Measurements from ENCODE around the gene ALG1L2. TPM values are rescaled to one million over a fixed set of nuclear protein-coding genes. Genes with fewer than 3 reads are reported as not detected.
"Not testable (repeated sequence)": the region's sequence is repeated elsewhere in the genome, so short reads cannot be mapped to it uniquely, and the experiment has no call there.

Gene ALG1L2
- polyA plus RNA-seq, 2 donors = not detected

DNA sequence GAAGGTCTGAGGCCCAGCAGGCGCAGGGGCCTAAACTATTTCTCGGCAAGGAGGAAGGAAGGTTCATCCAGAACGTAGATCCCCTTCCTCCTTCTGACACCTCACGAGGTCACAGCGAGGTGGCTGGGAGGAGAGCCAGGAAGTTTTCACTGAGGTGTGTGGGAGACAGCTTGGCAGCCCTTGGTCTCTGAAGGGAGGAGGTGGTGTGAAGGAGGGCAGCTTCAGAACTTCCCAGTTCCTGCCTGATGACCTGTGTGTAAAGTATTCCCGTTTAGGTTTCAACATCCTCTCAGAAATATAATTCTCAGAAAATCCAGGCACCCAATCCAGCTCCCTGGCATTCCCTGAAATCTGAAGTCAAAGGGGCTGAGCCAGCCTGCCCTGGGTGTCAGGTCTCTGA is 22.9 kb upstream of the ALG1L2 start:
- WGBS, 2 donors = 22 to 30% methylated on average over 2 to 6 of the region's 6 CpGs
- H3K36me3 ChIP-seq (ENCODE audit: control insufficient read depth in 2 of 2, insufficient read depth in 2 of 2, low read length in 1 of 2); H3K27me3 ChIP-seq (ENCODE audit: control insufficient read depth in 1 of 2, insufficient read depth in 2 of 2, low read length in 2 of 2); H3K4me3 ChIP-seq (ENCODE audit: low read depth in 1 of 2, low read length in 2 of 2); H3K4me1 ChIP-seq (ENCODE audit: control insufficient read depth in 2 of 2, insufficient read depth in 2 of 2, low read length in 1 of 2); H3K9me3 ChIP-seq (ENCODE audit: control insufficient read depth in 2 of 2, insufficient read depth in 1 of 2, low read depth in 1 of 2, low read length in 1 of 2); H3K27ac ChIP-seq (ENCODE audit: low read depth in 2 of 2, low read length in 1 of 2): not testable (repeated sequence)

DNA sequence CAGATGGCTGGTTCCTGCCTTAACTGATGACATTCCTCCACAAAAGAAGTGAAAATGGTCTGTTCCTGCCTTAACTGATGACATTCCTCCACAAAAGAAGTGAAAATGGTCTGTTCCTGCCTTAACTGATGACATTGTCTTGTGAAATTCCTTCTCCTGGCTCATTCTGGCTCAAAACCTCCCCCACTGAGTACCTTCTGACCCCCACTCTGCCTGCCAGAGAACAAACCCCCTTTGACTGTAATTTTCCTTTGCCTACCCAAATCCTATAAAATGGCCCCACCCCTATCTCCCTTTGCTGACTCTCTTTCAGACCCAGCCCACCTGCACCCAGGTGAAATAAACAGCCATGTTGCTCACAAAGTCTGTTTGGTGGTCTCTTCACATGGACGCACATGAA is 22.5 kb upstream of the ALG1L2 start:
- not testable (repeated sequence) for H3K9me3 ChIP-seq (ENCODE audit: control insufficient read depth in 2 of 2, insufficient read depth in 1 of 2, low read depth in 1 of 2, low read length in 1 of 2); H3K36me3 ChIP-seq (ENCODE audit: control insufficient read depth in 2 of 2, insufficient read depth in 2 of 2, low read length in 1 of 2)

DNA sequence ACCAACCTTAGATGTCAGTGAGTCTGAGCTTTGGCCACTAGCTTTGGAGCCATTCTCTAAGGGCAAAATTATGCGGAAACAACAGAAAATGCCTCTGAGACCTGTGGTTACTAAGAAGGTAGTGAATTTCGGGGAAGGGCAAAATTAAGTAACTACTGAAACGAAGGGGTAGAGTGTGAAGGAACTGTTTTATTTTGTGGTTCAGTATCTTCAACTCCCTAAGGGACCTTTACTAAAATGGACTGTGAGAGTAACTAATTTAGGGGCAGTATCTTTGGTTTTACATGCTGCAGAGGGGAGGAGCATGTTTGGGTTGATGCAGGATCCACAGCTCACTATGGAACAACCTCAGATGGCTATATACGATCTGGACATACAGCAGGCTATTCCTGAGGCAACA is 8.0 kb upstream of the ALG1L2 start:
- 82 to 83% methylated on average over 2 to 4 of the region's 4 CpGs for WGBS, 2 donors

More for the DNA sequence above, 22.5 kb upstream of the ALG1L2 start:
- not testable (repeated sequence) for H3K4me3 ChIP-seq (ENCODE audit: low read depth in 1 of 2, low read length in 2 of 2); H3K27me3 ChIP-seq (ENCODE audit: control insufficient read depth in 1 of 2, insufficient read depth in 2 of 2, low read length in 2 of 2); H3K27ac ChIP-seq (ENCODE audit: low read depth in 2 of 2, low read length in 1 of 2); H3K4me1 ChIP-seq (ENCODE audit: control insufficient read depth in 2 of 2, insufficient read depth in 2 of 2, low read length in 1 of 2)
- 96% methylated on average over 1 of the region's 1 CpG; no CpG with 5 or more reads in 1 of the 2 donors for WGBS, 2 donors

DNA sequence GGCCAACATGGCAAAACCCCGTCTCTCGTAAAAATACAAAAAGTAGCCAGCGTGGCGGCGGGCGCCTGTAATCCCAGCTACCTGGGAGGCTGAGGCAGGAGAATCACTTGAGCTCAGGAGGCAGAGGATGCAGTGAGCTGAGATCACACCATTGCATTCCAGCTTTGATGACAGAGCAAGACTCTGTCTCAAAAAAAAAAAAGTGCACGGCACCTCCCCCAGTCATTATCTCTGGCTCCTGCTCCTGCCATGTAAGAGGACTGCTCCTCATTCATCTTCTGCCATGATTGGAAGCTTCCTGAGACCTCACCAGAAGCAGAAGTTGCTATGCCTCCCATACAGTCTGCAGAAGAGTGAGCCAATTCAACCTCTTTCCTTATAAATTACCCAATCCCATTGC is 4.0 kb upstream of the ALG1L2 start:
- 92% methylated on average over 7 of the region's 7 CpGs; no CpG with 5 or more reads in 1 of the 2 donors for WGBS, 2 donors
- no peaks in the 10 kb centered on the region for H3K27me3 ChIP-seq (ENCODE audit: control insufficient read depth in 1 of 2, insufficient read depth in 2 of 2, low read length in 2 of 2)
- no peaks in the 10 kb centered on the region for H3K9me3 ChIP-seq (ENCODE audit: control insufficient read depth in 2 of 2, insufficient read depth in 1 of 2, low read depth in 1 of 2, low read length in 1 of 2)
- no peak overlapping the region for H3K27ac ChIP-seq (ENCODE audit: low read depth in 2 of 2, low read length in 1 of 2)
- H3K36me3 ChIP-seq (ENCODE audit: control insufficient read depth in 2 of 2, insufficient read depth in 2 of 2, low read length in 1 of 2) = no peaks in the 10 kb centered on the region
- H3K4me1 ChIP-seq (ENCODE audit: control insufficient read depth in 2 of 2, insufficient read depth in 2 of 2, low read length in 1 of 2) = no peaks in the 10 kb centered on the region
- no peak overlapping the region for H3K4me3 ChIP-seq (ENCODE audit: low read depth in 1 of 2, low read length in 2 of 2)

More for the DNA sequence above, 8.0 kb upstream of the ALG1L2 start:
- Histone ChIP-seq H3K27me3 (ENCODE audit: control insufficient read depth in 1 of 2, insufficient read depth in 2 of 2, low read length in 2 of 2) (no peaks in the 10 kb centered on the region), H3K9me3 (ENCODE audit: control insufficient read depth in 2 of 2, insufficient read depth in 1 of 2, low read depth in 1 of 2, low read length in 1 of 2) (no peaks in the 10 kb centered on the region), H3K27ac (ENCODE audit: low read depth in 2 of 2, low read length in 1 of 2) (no peak overlapping the region), H3K36me3 (ENCODE audit: control insufficient read depth in 2 of 2, insufficient read depth in 2 of 2, low read length in 1 of 2) (no peaks in the 10 kb centered on the region), H3K4me3 (ENCODE audit: low read depth in 1 of 2, low read length in 2 of 2) (no peak overlapping the region), H3K4me1 (ENCODE audit: control insufficient read depth in 2 of 2, insufficient read depth in 2 of 2, low read length in 1 of 2) (no peaks in the 10 kb centered on the region)

DNA sequence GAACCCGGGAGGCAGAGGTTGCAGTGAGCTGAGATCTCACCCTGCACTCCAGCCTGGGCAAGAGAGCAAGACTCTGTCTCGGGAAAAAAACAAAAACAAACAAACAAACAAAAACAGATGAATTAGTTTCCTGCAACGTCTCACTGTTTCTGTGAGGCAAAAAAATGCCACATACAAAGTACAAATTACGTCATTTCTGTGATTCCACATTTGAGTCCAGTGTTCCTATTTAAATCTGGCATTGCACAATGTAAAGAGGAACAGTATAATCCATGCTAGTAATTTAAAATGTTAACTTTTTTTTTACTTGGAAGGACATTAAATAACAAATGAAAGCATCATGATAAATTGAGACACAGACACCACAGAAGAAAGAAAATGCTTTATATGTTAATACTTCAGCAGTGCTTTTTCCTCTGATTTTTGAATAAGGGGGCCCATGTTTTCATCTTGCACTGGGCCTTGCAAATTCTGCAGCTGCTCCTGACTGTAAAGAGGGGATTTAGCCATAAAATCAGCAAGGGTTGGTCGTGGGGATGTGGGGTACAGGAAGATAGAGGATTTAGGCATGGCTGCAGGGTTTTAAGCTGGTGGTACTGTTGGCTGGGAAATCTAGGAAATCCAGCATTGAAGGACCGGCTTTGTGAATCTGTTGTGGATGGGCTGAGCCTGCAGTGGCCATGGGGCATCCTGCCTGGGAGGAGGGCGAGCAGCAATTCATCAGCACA is 1.9 kb downstream of the ALG1L2 start:
- H3K4me3 ChIP-seq (ENCODE audit: low read depth in 1 of 2, low read length in 2 of 2); H3K4me1 ChIP-seq (ENCODE audit: control insufficient read depth in 2 of 2, insufficient read depth in 2 of 2, low read length in 1 of 2); H3K27me3 ChIP-seq (ENCODE audit: control insufficient read depth in 1 of 2, insufficient read depth in 2 of 2, low read length in 2 of 2); H3K9me3 ChIP-seq (ENCODE audit: control insufficient read depth in 2 of 2, insufficient read depth in 1 of 2, low read depth in 1 of 2, low read length in 1 of 2); H3K27ac ChIP-seq (ENCODE audit: low read depth in 2 of 2, low read length in 1 of 2); H3K36me3 ChIP-seq (ENCODE audit: control insufficient read depth in 2 of 2, insufficient read depth in 2 of 2, low read length in 1 of 2): not testable (repeated sequence)
- WGBS, 2 donors = 67 to 74% methylated on average over 7 of the region's 7 CpGs

DNA sequence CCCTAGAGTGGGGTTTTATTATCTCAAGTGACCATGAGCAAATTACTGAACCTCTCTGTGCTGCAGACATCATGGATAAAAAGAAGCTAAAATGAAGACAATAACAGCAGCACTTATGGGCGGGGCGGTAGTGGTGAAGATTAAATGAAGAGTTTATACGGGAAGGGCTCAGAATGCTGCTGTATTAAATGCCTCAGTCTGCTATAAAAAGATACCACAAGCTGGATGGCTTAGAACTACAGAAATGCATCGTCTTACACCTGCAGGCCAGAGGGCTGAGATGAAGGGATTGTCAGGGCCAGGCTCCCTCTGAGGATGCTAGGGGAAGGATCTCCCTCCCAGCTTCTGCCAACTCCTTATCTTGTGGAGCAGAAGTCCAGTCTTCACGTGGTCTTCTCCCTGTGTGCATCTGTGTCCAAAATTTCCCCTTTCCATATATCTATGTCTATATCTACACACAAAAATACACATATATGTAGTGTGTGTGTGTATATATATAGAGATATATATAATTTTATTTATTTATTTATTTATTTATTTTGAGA is 2.9 kb downstream of the ALG1L2 start:
- H3K4me1 ChIP-seq (ENCODE audit: control insufficient read depth in 2 of 2, insufficient read depth in 2 of 2, low read length in 1 of 2) = no peaks in the 10 kb centered on the region
- no peak overlapping the region for H3K27ac ChIP-seq (ENCODE audit: low read depth in 2 of 2, low read length in 1 of 2)
- no peaks in the 10 kb centered on the region for H3K9me3 ChIP-seq (ENCODE audit: control insufficient read depth in 2 of 2, insufficient read depth in 1 of 2, low read depth in 1 of 2, low read length in 1 of 2)
- no peaks in the 10 kb centered on the region for H3K27me3 ChIP-seq (ENCODE audit: control insufficient read depth in 1 of 2, insufficient read depth in 2 of 2, low read length in 2 of 2)
- WGBS, 2 donors = 40 to 50% methylated on average over 1 to 5 of the region's 5 CpGs
- H3K36me3 ChIP-seq (ENCODE audit: control insufficient read depth in 2 of 2, insufficient read depth in 2 of 2, low read length in 1 of 2) = no peaks in the 10 kb centered on the region
- no peak overlapping the region for H3K4me3 ChIP-seq (ENCODE audit: low read depth in 1 of 2, low read length in 2 of 2)

DNA sequence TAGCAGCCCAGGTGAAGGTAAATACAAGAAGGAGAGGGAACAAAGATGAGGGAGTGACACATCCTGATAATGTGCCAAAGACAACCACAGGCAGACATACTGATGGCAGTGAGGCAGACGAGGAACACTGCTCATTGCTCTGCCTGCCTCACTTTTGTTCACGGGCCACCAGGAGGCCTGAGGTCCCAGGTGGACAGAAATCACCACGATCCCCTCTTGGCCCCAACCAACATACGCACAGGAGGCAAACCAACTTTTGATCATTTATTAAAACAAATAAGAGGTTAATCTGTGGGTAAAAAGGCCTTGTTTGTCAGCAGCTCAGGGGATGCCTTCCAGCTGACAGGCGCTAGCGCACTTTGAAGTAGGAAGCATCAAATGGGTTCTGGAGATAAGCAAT is 4.2 kb downstream of the ALG1L2 start:
- no peaks in the 10 kb centered on the region for H3K9me3 ChIP-seq (ENCODE audit: control insufficient read depth in 2 of 2, insufficient read depth in 1 of 2, low read depth in 1 of 2, low read length in 1 of 2)
- H3K27me3 ChIP-seq (ENCODE audit: control insufficient read depth in 1 of 2, insufficient read depth in 2 of 2, low read length in 2 of 2) = no peaks in the 10 kb centered on the region
- H3K4me3 ChIP-seq (ENCODE audit: low read depth in 1 of 2, low read length in 2 of 2) = no peak overlapping the region
- no peak overlapping the region for H3K27ac ChIP-seq (ENCODE audit: low read depth in 2 of 2, low read length in 1 of 2)
- 45 to 48% methylated on average over 4 to 6 of the region's 6 CpGs for WGBS, 2 donors
- no peaks in the 10 kb centered on the region for H3K4me1 ChIP-seq (ENCODE audit: control insufficient read depth in 2 of 2, insufficient read depth in 2 of 2, low read length in 1 of 2)
- H3K36me3 ChIP-seq (ENCODE audit: control insufficient read depth in 2 of 2, insufficient read depth in 2 of 2, low read length in 1 of 2) = no peaks in the 10 kb centered on the region

DNA sequence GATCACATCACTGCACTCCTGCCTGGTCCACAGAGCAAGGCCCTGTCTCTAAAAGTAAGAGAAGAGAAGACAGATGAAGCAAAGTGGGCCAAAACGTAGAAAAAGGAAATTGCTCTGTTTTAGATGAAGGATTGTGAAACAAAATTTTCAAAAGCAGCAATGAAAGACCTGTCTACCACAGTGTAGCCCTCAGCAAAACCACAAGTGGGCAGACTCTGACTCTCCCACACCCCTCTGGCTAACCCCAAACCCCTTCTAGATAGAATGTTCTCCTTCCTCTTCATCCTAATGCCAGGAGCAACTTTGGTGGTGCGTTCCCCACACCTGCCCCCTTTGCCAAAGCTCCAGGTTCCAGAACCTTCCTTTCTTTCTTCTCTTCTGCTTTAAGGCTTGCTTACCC is 5.0 kb downstream of the ALG1L2 start:
- not testable (repeated sequence) for H3K27me3 ChIP-seq (ENCODE audit: control insufficient read depth in 1 of 2, insufficient read depth in 2 of 2, low read length in 2 of 2)
- WGBS, 2 donors = 64 to 70% methylated on average over 1 to 2 of the region's 2 CpGs

DNA sequence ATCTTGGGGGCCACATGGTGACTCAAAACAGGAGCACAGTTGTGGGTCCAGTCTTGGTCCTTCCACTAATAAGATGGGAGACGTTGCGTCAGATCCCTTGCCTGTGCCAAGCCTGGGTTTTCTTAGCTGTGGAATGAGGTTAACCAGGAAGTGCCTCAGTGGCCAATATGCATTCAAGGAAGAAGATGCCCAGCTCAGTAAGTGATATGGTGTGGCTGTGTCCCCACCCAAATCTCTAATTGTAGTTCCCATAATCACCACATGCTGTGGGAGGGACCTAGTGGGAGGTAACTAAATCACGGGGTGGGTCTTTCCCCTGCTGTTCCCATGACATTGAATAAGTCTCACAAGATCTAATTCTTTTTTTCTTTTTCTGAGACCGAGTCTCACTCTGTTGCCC is 6.4 kb downstream of the ALG1L2 start:
- H3K27ac ChIP-seq (ENCODE audit: low read depth in 2 of 2, low read length in 1 of 2) = no peak overlapping the region
- no peaks in the 10 kb centered on the region for H3K9me3 ChIP-seq (ENCODE audit: control insufficient read depth in 2 of 2, insufficient read depth in 1 of 2, low read depth in 1 of 2, low read length in 1 of 2)
- H3K4me3 ChIP-seq (ENCODE audit: low read depth in 1 of 2, low read length in 2 of 2) = no peak overlapping the region
- H3K36me3 ChIP-seq (ENCODE audit: control insufficient read depth in 2 of 2, insufficient read depth in 2 of 2, low read length in 1 of 2) = no peaks in the 10 kb centered on the region
- WGBS, 2 donors = 50 to 70% methylated on average over 4 of the region's 4 CpGs
- H3K4me1 ChIP-seq (ENCODE audit: control insufficient read depth in 2 of 2, insufficient read depth in 2 of 2, low read length in 1 of 2) = no peaks in the 10 kb centered on the region
- no peaks in the 10 kb centered on the region for H3K27me3 ChIP-seq (ENCODE audit: control insufficient read depth in 1 of 2, insufficient read depth in 2 of 2, low read length in 2 of 2)

More for the DNA sequence above, 5.0 kb downstream of the ALG1L2 start:
- H3K36me3 ChIP-seq (ENCODE audit: control insufficient read depth in 2 of 2, insufficient read depth in 2 of 2, low read length in 1 of 2); H3K9me3 ChIP-seq (ENCODE audit: control insufficient read depth in 2 of 2, insufficient read depth in 1 of 2, low read depth in 1 of 2, low read length in 1 of 2); H3K4me1 ChIP-seq (ENCODE audit: control insufficient read depth in 2 of 2, insufficient read depth in 2 of 2, low read length in 1 of 2); H3K4me3 ChIP-seq (ENCODE audit: low read depth in 1 of 2, low read length in 2 of 2); H3K27ac ChIP-seq (ENCODE audit: low read depth in 2 of 2, low read length in 1 of 2): not testable (repeated sequence)

DNA sequence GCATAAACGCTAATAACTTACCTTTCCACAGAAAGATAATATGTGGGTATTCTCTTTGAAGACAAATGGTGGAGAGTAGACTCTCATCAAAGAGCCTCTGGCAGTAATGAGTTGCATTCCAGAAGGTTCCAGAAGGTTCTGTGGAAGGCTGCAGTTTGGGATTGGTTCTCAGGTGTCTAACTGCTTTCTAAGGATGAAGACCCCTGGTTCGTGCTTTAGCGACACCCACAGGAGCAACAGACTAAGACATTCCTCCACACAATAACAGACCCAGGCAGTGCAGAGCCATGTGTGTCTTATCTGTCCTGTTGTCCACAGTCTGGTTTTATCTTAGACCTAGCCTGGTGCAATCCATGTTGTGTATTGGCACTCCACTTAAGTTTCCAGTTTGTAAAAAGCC is 9.1 kb downstream of the ALG1L2 start:
- WGBS, 2 donors = 65 to 68% methylated on average over 3 of the region's 3 CpGs

More for the DNA sequence above, 9.1 kb downstream of the ALG1L2 start:
- not testable (repeated sequence) for H3K4me1 ChIP-seq (ENCODE audit: control insufficient read depth in 2 of 2, insufficient read depth in 2 of 2, low read length in 1 of 2); H3K36me3 ChIP-seq (ENCODE audit: control insufficient read depth in 2 of 2, insufficient read depth in 2 of 2, low read length in 1 of 2); H3K27me3 ChIP-seq (ENCODE audit: control insufficient read depth in 1 of 2, insufficient read depth in 2 of 2, low read length in 2 of 2); H3K9me3 ChIP-seq (ENCODE audit: control insufficient read depth in 2 of 2, insufficient read depth in 1 of 2, low read depth in 1 of 2, low read length in 1 of 2); H3K4me3 ChIP-seq (ENCODE audit: low read depth in 1 of 2, low read length in 2 of 2); H3K27ac ChIP-seq (ENCODE audit: low read depth in 2 of 2, low read length in 1 of 2)
